KMS-11 (cell line): Measurements from ENCODE around the gene TMEM119.
A peak's percentile ranks its signal among the peaks of the same experiment; 100 is the strongest.

Experiments used
- H2AFZ ChIP-seq: fragments of 200-600 bp; sonication (generic); 2 replicates; pipeline ENCODE4 v1.6.1; 2016; ENCODE audit warnings: antibody characterized with exemption, mixed run types, low read depth
- H3K27ac ChIP-seq: fragments of 200-600 bp; sonication (generic); 2 replicates; pipeline ENCODE4 v1.6.1; 2016; ENCODE audit warnings: mild to moderate bottlenecking, mixed run types
- H3K27me3 ChIP-seq: fragments of 200-600 bp; sonication (generic); 2 replicates; pipeline ENCODE4 v1.6.1; 2017; ENCODE audit warnings: mild to moderate bottlenecking, low read depth, mixed run types, moderate library complexity; ENCODE audit not compliant: insufficient read depth
- H3K36me3 ChIP-seq: fragments of 200-600 bp; sonication (generic); 2 replicates; pipeline ENCODE4 v1.6.1; 2017; ENCODE audit warnings: mild to moderate bottlenecking, mixed run types; ENCODE audit not compliant: insufficient read depth
- H3K4me1 ChIP-seq: fragments of 200-600 bp; sonication (generic); 2 replicates; pipeline ENCODE4 v1.6.1; 2016; ENCODE audit warnings: mild to moderate bottlenecking, low read depth, mixed run types; ENCODE audit not compliant: poor library complexity, severe bottlenecking
- H3K4me2 ChIP-seq: fragments of 200-600 bp; sonication (generic); 2 replicates; pipeline ENCODE4 v1.7.0; 2016; ENCODE audit warnings: mild to moderate bottlenecking, mixed run types
- H3K4me3 ChIP-seq: fragments of 200-600 bp; sonication (generic); IDR thresholded peaks from 2 replicates; pipeline ENCODE4 v1.6.1; 2017; ENCODE audit warnings: low read depth, low read length, mixed read lengths; ENCODE audit not compliant: insufficient read depth
- H3K79me2 ChIP-seq: fragments of 200-600 bp; sonication (generic); 2 replicates; pipeline ENCODE4 v1.6.1; 2016; ENCODE audit warnings: low read depth, mixed run types; ENCODE audit not compliant: insufficient read depth
- H3K9ac ChIP-seq: fragments of 200-600 bp; sonication (generic); 2 replicates; pipeline ENCODE4 v1.6.1; 2016; ENCODE audit warnings: mild to moderate bottlenecking, mixed run types
- H4K20me1 ChIP-seq: fragments of 200-600 bp; sonication (generic); 2 replicates; pipeline ENCODE4 v1.6.1; 2016; ENCODE audit warnings: mild to moderate bottlenecking, mixed run types; ENCODE audit not compliant: insufficient read depth
- TF ChIP-seq, protein P1 (sequence below): fragments of 200-600 bp; sonication (generic); conservative IDR thresholded peaks from 2 replicates; pipeline ENCODE4 v1.6.1; 2017; ENCODE audit warnings: low read depth, mild to moderate bottlenecking, antibody characterized with exemption, low read length, moderate library complexity, mixed read lengths

The TMEM119 gene

DNA sequence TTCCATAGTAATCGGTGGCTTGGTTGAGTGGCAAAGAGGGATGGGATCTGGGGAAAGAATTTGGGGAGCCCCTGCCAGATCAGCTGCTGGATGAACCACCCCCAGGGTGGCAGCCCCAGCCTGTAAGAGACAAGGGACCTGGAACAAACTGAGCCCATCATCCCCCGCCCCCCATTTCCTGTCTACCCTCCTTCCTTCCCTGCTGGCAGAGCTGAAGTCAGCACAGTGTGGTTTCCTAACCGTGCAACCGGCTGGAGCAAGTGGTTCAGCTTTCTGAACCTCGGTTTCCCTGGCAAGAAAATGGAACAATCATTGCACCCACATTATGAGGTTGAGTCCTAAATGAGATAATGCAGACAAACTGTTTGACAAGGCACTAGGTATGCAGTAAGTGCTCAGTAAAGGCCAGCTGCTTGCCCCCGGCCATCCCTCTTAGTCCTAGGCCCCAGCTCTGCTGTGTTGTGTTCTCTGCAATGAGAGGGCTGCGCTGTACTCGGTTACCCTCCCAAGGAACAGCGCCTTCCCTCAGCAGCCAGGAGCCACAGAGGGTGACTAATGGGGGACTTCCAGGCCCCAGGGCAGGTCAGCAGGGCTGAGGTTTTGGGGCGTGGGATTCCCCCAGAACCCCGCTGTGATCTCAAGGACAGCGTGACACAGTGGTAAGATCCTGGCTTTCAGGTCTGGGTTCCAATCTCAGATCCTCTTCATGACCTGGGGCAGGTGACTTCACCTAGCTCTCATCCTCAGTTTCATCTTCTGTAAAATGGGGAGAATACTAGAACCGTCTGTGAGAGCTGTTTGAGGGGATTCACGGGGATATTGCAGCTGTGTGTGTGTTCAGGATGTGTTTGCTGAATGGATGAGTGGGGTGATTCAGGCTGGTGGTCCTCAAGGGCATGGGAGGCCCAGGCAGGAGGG lies 19.3 kb upstream of the TMEM119 start:
- H3K27ac ChIP-seq, result peak overlapping the region; percentile 96
- TF ChIP-seq, protein P1, sequence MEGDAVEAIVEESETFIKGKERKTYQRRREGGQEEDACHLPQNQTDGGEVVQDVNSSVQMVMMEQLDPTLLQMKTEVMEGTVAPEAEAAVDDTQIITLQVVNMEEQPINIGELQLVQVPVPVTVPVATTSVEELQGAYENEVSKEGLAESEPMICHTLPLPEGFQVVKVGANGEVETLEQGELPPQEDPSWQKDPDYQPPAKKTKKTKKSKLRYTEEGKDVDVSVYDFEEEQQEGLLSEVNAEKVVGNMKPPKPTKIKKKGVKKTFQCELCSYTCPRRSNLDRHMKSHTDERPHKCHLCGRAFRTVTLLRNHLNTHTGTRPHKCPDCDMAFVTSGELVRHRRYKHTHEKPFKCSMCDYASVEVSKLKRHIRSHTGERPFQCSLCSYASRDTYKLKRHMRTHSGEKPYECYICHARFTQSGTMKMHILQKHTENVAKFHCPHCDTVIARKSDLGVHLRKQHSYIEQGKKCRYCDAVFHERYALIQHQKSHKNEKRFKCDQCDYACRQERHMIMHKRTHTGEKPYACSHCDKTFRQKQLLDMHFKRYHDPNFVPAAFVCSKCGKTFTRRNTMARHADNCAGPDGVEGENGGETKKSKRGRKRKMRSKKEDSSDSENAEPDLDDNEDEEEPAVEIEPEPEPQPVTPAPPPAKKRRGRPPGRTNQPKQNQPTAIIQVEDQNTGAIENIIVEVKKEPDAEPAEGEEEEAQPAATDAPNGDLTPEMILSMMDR, result no peak

DNA sequence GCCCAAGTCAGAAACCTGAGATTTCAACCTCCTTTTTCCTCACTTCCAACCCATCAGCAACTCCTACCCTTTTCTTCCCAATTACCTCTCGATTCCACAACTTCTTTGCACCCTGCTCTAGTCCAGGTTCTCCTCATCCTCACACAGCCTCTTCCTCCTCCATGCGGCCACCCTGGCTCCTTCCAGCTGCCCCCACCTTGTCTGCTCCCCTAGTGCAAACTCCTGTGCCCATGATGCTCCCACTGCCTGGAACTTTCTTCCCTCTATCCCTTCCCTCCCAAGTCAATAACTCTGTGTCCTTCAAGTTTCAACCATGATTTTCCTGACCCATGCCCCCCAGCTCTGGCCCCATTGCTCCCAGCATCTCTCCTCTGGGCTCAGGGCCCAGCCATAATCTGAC lies 18.5 kb upstream of the TMEM119 start:
- H3K9ac ChIP-seq, result peak overlapping the region; percentile 55; the same call in 1 of the 2 replicates

More for the DNA sequence above, 19.3 kb upstream of the TMEM119 start:
- Histone ChIP-seq H3K4me3 (no peak overlapping the region), H3K4me1 (peaks cover 61% of the 10 kb centered on the region), H3K36me3 (no peaks in the 10 kb centered on the region), H3K79me2 (no peaks in the 10 kb centered on the region), H3K4me2 (peak overlapping the region; percentile 60), H3K9ac (peak overlapping the region; percentile 55; the same call in 1 of the 2 replicates), H3K27me3 (no peaks in the 10 kb centered on the region), H2AFZ (no peak overlapping the region), H4K20me1 (no peaks in the 10 kb centered on the region)

DNA sequence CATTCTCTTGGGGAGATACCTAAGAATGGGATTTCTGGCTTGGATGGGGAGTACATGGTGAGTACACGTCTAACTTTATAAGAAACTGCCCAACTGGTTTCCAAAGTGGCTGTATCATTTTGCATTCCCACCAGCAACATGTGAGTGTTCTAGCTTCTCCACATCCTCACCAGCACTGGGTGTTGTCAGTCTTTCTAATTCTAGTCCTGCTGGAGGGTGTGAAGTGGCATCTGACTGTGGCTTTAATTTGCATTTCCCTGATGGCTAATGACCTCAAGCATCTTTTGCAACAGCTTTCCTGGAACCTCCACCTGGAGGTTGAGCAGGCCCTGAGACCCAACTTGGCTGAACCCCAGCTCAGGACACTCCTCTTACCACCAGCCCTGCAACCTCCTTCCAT lies 18.0 kb upstream of the TMEM119 start:
- Histone ChIP-seq H3K79me2 (no peaks in the 10 kb centered on the region), H3K36me3 (no peaks in the 10 kb centered on the region), H3K4me1 (peaks cover 61% of the 10 kb centered on the region), H3K4me3 (no peak overlapping the region), H3K9ac (no peak overlapping the region), H3K4me2 (no peak overlapping the region), H3K27ac (peak overlapping the region; percentile 96), H4K20me1 (no peaks in the 10 kb centered on the region), H2AFZ (no peak overlapping the region), H3K27me3 (no peaks in the 10 kb centered on the region)
- TF ChIP-seq, protein P1, result no peak

More for the DNA sequence above, 18.5 kb upstream of the TMEM119 start:
- Histone ChIP-seq H3K79me2 (no peaks in the 10 kb centered on the region), H3K4me3 (no peak overlapping the region), H3K27me3 (no peaks in the 10 kb centered on the region), H3K36me3 (no peaks in the 10 kb centered on the region), H3K4me2 (peak overlapping the region; percentile 60), H4K20me1 (no peaks in the 10 kb centered on the region), H3K27ac (peak overlapping the region; percentile 96), H3K4me1 (peaks cover 61% of the 10 kb centered on the region), H2AFZ (no peak overlapping the region)
- TF ChIP-seq, protein P1, result no peak

DNA sequence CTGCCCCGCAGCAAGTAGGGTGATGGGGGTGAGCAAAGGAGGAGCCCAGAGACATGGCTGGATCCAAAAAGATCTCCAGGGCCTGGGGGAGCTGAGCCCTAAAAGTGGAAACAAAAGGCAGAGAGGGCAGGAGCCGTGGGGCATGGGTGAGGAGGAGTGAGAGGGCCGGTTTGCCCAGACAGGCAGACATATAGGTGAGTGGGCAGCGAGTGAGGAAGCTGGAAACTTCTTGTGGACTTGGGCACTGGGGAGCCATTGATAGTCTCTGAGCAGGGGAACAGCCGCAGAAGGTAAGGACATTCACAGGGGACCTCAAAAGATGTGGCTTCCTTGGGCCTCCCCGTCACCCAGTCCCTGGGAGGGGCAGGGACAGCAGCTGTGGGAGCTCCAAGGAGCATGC lies 16.8 kb upstream of the TMEM119 start:
- Histone ChIP-seq H2AFZ (no peak overlapping the region), H3K9ac (no peak overlapping the region), H3K4me1 (peaks cover 54% of the 10 kb centered on the region), H3K36me3 (no peaks in the 10 kb centered on the region), H4K20me1 (no peaks in the 10 kb centered on the region), H3K79me2 (no peaks in the 10 kb centered on the region), H3K27me3 (no peaks in the 10 kb centered on the region), H3K4me3 (no peak overlapping the region), H3K27ac (no peak overlapping the region), H3K4me2 (no peak overlapping the region)
- TF ChIP-seq, protein P1, result no peak
